GM19372 (cell line): ENCODE data around the gene SLC35F1.

Experiments used
- ATAC-seq: cut with Tn5 transposase; IDR thresholded peaks from one replicate; pipeline ENCODE4 v1.9.1; 2021; ENCODE audit warnings: mild to moderate bottlenecking, low read depth, moderate library complexity; ENCODE audit not compliant: unreplicated experiment

SLC35F1 gene

GRCh38 chr6:118299457-118299856 is 392.4 kb downstream of the SLC35F1 start:
- no peak for ATAC-seq

- ATAC-seq: no peak
Observed at GRCh38 chr6:118304321-118304720, 397.3 kb downstream of the SLC35F1 start.

- ATAC-seq: no peak
Observed at GRCh38 chr6:118305081-118305480, 398.0 kb downstream of the SLC35F1 start.

GRCh38 chr6:118306392-118307238 is 399.6 kb downstream of the SLC35F1 start:
- ATAC-seq: no peak

- no peak for ATAC-seq
Observed at GRCh38 chr6:118307581-118307980, 400.5 kb downstream of the SLC35F1 start.

GRCh38 chr6:118309337-118310093 is 402.5 kb downstream of the SLC35F1 start:
- ATAC-seq: no peak

- no peak for ATAC-seq
Observed at GRCh38 chr6:118313208-118313607, 406.1 kb downstream of the SLC35F1 start.

- ATAC-seq: no peak
Observed at GRCh38 chr6:118313762-118314161, 406.7 kb downstream of the SLC35F1 start.

- ATAC-seq: peak; percentile 81
Observed at GRCh38 chr6:118316796-118317384, 409.8 kb downstream of the SLC35F1 start.

- no peak for ATAC-seq
Observed at GRCh38 chr6:118317581-118318563, 410.8 kb downstream of the SLC35F1 start.

GRCh38 chr6:118318648-118319047 is 411.6 kb downstream of the SLC35F1 start:
- no peak for ATAC-seq

- ATAC-seq: no peak
Observed at GRCh38 chr6:118319416-118319815, 412.4 kb downstream of the SLC35F1 start.

- ATAC-seq: no peak
Observed at GRCh38 chr6:118319894-118320649, 413.0 kb downstream of the SLC35F1 start.

- ATAC-seq: no peak
Observed at GRCh38 chr6:118320652-118321051, 413.6 kb downstream of the SLC35F1 start.

- ATAC-seq: no peak
Observed at GRCh38 chr6:118324116-118324515, 417.1 kb downstream of the SLC35F1 start.

GRCh38 chr6:118325220-118325860 is 418.3 kb downstream of the SLC35F1 start:
- no peak for ATAC-seq

- ATAC-seq: no peak
Observed at GRCh38 chr6:118326712-118327111, 419.6 kb downstream of the SLC35F1 start.

- ATAC-seq: no peak
Observed at GRCh38 chr6:118327237-118327636, 420.2 kb downstream of the SLC35F1 start.

- ATAC-seq: no peak
Observed at GRCh38 chr6:118333772-118334171, 426.7 kb downstream of the SLC35F1 start.
